Fibroblast of lung (primary cell): ENCODE measurements around the gene ETNK2. TPM values are rescaled to one million over a fixed set of nuclear protein-coding genes. Genes with fewer than 3 reads are reported as not detected.

Source experiments
- DNase-seq, 2 donors: peaks; one replicate each; pipeline versions ENCODE4 v3.0.0 to v3.0.0-alpha.2; 2010; ENCODE audit warnings: low read depth in 2 of 2
- H2AFZ ChIP-seq: 2 replicates; pipeline ENCODE4 v1.5.1; 2012; ENCODE audit warnings: low read length, control low read depth, inconsistent platforms
- H3K27ac ChIP-seq: 2 replicates; pipeline ENCODE4 v1.5.1; 2011; ENCODE audit warnings: low read length, control low read depth; ENCODE audit not compliant: insufficient read depth
- H3K27me3 ChIP-seq: 2 replicates; pipeline ENCODE4 v1.5.1; 2011; ENCODE audit warnings: mild to moderate bottlenecking, low read length; ENCODE audit not compliant: control insufficient read depth, insufficient read depth
- H3K36me3 ChIP-seq: 2 replicates; pipeline ENCODE4 v1.5.1; 2011; ENCODE audit warnings: low read length; ENCODE audit not compliant: control insufficient read depth, insufficient read depth
- H3K4me1 ChIP-seq: 2 replicates; pipeline ENCODE4 v1.5.1; 2011; ENCODE audit warnings: low read length; ENCODE audit not compliant: control insufficient read depth, insufficient read depth; ENCODE audit errors: extremely low read depth
- H3K4me2 ChIP-seq: 2 replicates; pipeline ENCODE4 v1.5.1; 2011; ENCODE audit warnings: low read length, control low read depth; ENCODE audit not compliant: insufficient read depth; ENCODE audit errors: extremely low read depth
- H3K4me3 ChIP-seq, 4 experiments: fragments of 200-600 bp in 1 of 4; sonication (generic) in 1 of 4; replicated peaks in 1 of 4; 2 replicates each; pipeline ENCODE4 v1.5.1; 2011 to 2016; ENCODE audit warnings: low read length in 4 of 4, low read depth in 3 of 4, mild to moderate bottlenecking in 3 of 4, control low read depth in 2 of 4, inconsistent platforms in 1 of 4, mixed read lengths in 1 of 4; ENCODE audit not compliant: insufficient read depth in 1 of 4; ENCODE audit errors: control extremely low read depth in 1 of 4
- H3K79me2 ChIP-seq: 2 replicates; pipeline ENCODE4 v1.5.1; 2012; ENCODE audit warnings: mild to moderate bottlenecking, low read length, inconsistent platforms; ENCODE audit not compliant: control insufficient read depth, insufficient read depth
- H3K9ac ChIP-seq: 2 replicates; pipeline ENCODE4 v1.5.1; 2011; ENCODE audit warnings: mild to moderate bottlenecking, low read length, control low read depth; ENCODE audit not compliant: insufficient read depth
- H3K9me3 ChIP-seq: 2 replicates; pipeline ENCODE4 v1.5.1; 2012; ENCODE audit warnings: low read depth, low read length; ENCODE audit not compliant: control insufficient read depth, insufficient read depth
- H4K20me1 ChIP-seq: 2 replicates; pipeline ENCODE4 v1.5.1; 2011; ENCODE audit warnings: low read length; ENCODE audit not compliant: control insufficient read depth, insufficient read depth; ENCODE audit errors: extremely low read depth
- EZH2 ChIP-seq: IDR thresholded peaks from 2 replicates; pipeline ENCODE4 v1.5.1; 2012; ENCODE audit warnings: low read length, control low read depth, mild to moderate bottlenecking; ENCODE audit errors: missing control alignments
- polyA plus RNA-seq, 2 donors: library from polyadenylated mRNA; depleted of rRNA in 1 of 2; stranded (reverse) in 1 of 2; unstranded in 1 of 2; fragments of >200 nt; gene quantifications; 2 replicates each; pipeline ENCODE4 v1.2.1, GENCODE V29; 2011 to 2012; ENCODE audit warnings: missing spikeins in 1 of 2
- total RNA-seq: library from RNA; depleted of rRNA; stranded (reverse); fragments of >200 nt; gene quantifications from 2 replicates; pipeline ENCODE4 v1.2.1, GENCODE V29; 2014
- TF ChIP-seq, protein P1 (sequence below), 2 donors: IDR thresholded peaks in 1 of 2; conservative IDR thresholded peaks in 1 of 2; 1 replicate in 1 of 2; 2 replicates in 1 of 2; pipeline ENCODE4 v1.5.1; 2011 to 2012; ENCODE audit warnings: low read length in 2 of 2, control low read depth in 1 of 2, inconsistent platforms in 1 of 2, low read depth in 1 of 2, mild to moderate bottlenecking in 1 of 2

The ETNK2 gene
- total and polyA plus RNA-seq, 2 donors (not counting 1 experiment from before 2014, with no cell fraction given), result 1.7 to 4.0 TPM

DNA sequence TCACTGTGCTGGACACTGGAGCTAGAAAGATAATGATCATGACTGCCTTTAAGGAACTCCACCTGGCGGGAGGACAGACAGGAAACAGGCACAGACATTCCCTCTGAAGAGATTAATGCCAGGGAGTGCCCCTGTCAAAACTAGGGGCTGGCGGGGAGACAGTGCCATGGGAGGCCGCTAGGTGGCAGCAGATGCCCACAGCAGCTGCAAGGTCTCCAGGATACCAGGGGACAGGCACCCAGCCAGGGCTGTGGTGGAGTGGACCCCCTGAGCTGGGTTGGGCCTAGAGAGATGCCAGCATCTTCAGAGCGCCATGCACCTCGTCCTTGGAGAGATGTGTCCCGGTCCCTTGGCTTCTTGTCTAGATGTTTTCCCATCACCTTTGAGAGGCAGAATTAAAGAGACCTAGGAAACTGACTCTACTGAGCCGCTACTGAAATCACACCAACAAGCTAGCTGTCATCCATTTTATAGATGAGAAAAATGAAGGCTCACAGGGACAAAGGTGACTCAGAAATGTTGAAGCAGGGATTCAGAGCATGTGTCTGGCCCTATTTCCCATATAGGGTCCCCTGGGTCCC lies 10.7 kb upstream of the ETNK2 start:
- Histone ChIP-seq H3K4me3 (no peak overlapping the region), H3K9me3 (no peaks in the 10 kb centered on the region), H3K4me1 (no peaks in the 10 kb centered on the region), H3K79me2 (no peaks in the 10 kb centered on the region), H3K4me2 (no peak overlapping the region), H3K9ac (no peak overlapping the region), H3K27me3 (peaks cover 2% of the 10 kb centered on the region), H2AFZ (no peak overlapping the region), H3K27ac (no peak overlapping the region), H3K36me3 (no peaks in the 10 kb centered on the region), H4K20me1 (no peaks in the 10 kb centered on the region)
- TF ChIP-seq EZH2, result no peak
- TF ChIP-seq, protein P1, sequence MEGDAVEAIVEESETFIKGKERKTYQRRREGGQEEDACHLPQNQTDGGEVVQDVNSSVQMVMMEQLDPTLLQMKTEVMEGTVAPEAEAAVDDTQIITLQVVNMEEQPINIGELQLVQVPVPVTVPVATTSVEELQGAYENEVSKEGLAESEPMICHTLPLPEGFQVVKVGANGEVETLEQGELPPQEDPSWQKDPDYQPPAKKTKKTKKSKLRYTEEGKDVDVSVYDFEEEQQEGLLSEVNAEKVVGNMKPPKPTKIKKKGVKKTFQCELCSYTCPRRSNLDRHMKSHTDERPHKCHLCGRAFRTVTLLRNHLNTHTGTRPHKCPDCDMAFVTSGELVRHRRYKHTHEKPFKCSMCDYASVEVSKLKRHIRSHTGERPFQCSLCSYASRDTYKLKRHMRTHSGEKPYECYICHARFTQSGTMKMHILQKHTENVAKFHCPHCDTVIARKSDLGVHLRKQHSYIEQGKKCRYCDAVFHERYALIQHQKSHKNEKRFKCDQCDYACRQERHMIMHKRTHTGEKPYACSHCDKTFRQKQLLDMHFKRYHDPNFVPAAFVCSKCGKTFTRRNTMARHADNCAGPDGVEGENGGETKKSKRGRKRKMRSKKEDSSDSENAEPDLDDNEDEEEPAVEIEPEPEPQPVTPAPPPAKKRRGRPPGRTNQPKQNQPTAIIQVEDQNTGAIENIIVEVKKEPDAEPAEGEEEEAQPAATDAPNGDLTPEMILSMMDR (conservative IDR thresholded peaks at IDR 0.05 in 1 of 2, IDR thresholded peaks at IDR 0.05 in 1 of 2; ENCODE audit: low read depth in 1 of 2, low read length in 2 of 2), result peak; percentile 97 to 98
- peak; percentile 32 to 56 for DNase-seq

DNA sequence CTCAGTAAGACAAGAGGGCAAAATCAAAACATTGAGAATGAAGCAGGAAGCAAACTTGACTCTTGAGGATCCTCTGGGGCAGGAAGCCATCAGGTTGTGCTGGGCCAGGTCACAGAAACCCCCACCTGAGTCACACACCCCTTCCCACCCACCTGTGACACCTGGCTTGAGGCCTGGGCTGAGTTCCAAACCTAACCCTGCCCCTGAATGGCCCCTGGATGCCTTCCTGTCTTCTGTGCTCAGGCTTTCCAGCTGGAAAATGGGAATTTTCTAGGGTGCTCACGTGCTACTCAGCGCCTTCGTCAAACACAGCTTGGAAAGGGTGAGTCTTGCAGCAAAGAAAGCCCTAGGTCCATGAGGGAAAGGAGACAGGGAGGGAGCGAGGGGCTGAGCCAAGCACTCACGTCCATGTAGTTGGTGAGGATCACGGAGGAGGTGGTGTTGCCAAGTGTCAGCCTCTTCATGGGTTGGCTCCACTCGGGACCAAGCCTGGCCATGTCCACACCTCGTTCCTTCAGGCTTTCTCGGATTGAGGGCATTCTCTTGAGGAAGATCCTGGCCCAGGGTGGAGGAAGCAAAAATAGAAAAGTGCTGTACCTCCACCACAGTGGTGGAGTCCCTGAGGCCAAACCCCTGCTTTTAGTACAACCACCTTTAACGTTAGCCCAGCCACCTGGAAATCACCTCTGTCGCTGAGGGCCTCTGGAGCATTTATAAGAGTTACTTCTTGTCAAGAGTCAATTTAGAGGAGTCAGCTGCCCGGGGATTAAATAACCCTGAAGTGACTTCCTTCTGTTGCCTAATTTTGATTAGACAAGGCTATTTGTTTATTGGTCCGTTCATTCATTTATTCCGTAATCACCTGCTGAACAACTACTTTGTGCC lies 10.0 kb upstream of the ETNK2 start:
- Histone ChIP-seq H3K9me3 (no peaks in the 10 kb centered on the region), H3K79me2 (no peaks in the 10 kb centered on the region), H3K4me2 (no peak overlapping the region), H3K27me3 (peaks cover 2% of the 10 kb centered on the region), H3K27ac (no peak overlapping the region), H3K4me3 (no peak overlapping the region), H3K4me1 (no peaks in the 10 kb centered on the region), H3K9ac (no peak overlapping the region), H3K36me3 (no peaks in the 10 kb centered on the region), H2AFZ (no peak overlapping the region), H4K20me1 (no peaks in the 10 kb centered on the region)
- no peak for TF ChIP-seq EZH2
- TF ChIP-seq, protein P1 (conservative IDR thresholded peaks at IDR 0.05 in 1 of 2, IDR thresholded peaks at IDR 0.05 in 1 of 2; ENCODE audit: low read depth in 1 of 2, low read length in 2 of 2), result no peak
- no peak for DNase-seq

DNA sequence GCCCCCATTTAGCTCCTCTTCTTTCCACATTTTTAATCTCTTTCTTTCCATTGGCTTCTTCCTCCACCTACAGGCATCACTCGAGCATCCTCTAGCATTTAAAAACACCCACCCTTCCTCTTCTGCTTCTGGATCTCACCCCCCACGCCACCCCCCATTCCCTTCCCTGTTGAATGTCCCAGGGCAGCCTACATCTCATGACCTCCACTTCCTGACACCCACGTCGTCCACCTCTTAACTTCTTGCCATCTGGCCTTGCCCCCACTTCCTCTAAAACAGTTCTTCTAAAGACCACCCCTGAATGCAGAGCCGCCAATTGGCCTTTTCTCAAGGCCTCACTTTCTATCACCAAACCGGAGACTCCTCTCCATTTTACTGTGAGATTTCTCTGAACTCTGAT lies 6.1 kb upstream of the ETNK2 start:
- Histone ChIP-seq H3K36me3 (no peaks in the 10 kb centered on the region), H3K79me2 (no peaks in the 10 kb centered on the region), H3K4me3 (no peak overlapping the region), H3K9me3 (no peaks in the 10 kb centered on the region), H3K27me3 (peaks cover 8% of the 10 kb centered on the region), H3K4me1 (no peaks in the 10 kb centered on the region), H2AFZ (no peak overlapping the region), H3K4me2 (no peak overlapping the region), H3K27ac (no peak overlapping the region), H4K20me1 (no peaks in the 10 kb centered on the region), H3K9ac (no peak overlapping the region)
- no peak for TF ChIP-seq EZH2
- TF ChIP-seq, protein P1 (conservative IDR thresholded peaks at IDR 0.05 in 1 of 2, IDR thresholded peaks at IDR 0.05 in 1 of 2; ENCODE audit: low read depth in 1 of 2, low read length in 2 of 2), result no peak
- no peak for DNase-seq
